Retinal pigment epithelial cell (primary cell): Measurements from ENCODE around the gene MAP3K7CL.

Source experiments
- DNase-seq: peaks from one replicate; pipeline ENCODE4 v3.0.0-alpha.2; 2010; ENCODE audit warnings: low read depth
- H3K4me3 ChIP-seq: 2 replicates; pipeline ENCODE4 v1.5.1; 2011; ENCODE audit warnings: mild to moderate bottlenecking, low read length, control low read depth, moderate library complexity
- CTCF ChIP-seq: conservative IDR thresholded peaks from 2 replicates; pipeline ENCODE4 v1.5.1; 2011; ENCODE audit warnings: low read depth, low read length, control low read depth, inconsistent platforms

The MAP3K7CL gene

GRCh38 chr21:29146726-29147125 is 16.3 kb downstream of the MAP3K7CL start:
- H3K4me3 ChIP-seq, result no peak overlapping the region
- DNase-seq, result no peak
- no peak for TF ChIP-seq CTCF

- DNase-seq, result no peak
- H3K4me3 ChIP-seq, result no peak overlapping the region
- TF ChIP-seq CTCF, result no peak
Measured at GRCh38 chr21:29148530-29148929, 18.1 kb downstream of the MAP3K7CL start.

GRCh38 chr21:29149808-29150425 is 19.5 kb downstream of the MAP3K7CL start:
- no peak for DNase-seq
- no peak for TF ChIP-seq CTCF
- no peak overlapping the region for H3K4me3 ChIP-seq

GRCh38 chr21:29151931-29152330 is 21.5 kb downstream of the MAP3K7CL start:
- no peak overlapping the region for H3K4me3 ChIP-seq
- no peak for DNase-seq
- TF ChIP-seq CTCF, result no peak

- no peak for DNase-seq
Measured at GRCh38 chr21:29152916-29153315, 22.5 kb downstream of the MAP3K7CL start.

GRCh38 chr21:29154270-29154669 is 23.8 kb downstream of the MAP3K7CL start:
- TF ChIP-seq CTCF, result no peak
- no peak overlapping the region for H3K4me3 ChIP-seq
- DNase-seq, result no peak

More at GRCh38 chr21:29152916-29153315, 22.5 kb downstream of the MAP3K7CL start:
- no peak overlapping the region for H3K4me3 ChIP-seq
- TF ChIP-seq CTCF, result no peak

GRCh38 chr21:29155118-29155932 is 24.9 kb downstream of the MAP3K7CL start:
- H3K4me3 ChIP-seq, result peak overlapping the region; percentile 26
- TF ChIP-seq CTCF, result no peak
- no peak for DNase-seq
